Endodermal cell (in vitro differentiated cells): ENCODE measurements around the gene NDUFAF5. TPM values are rescaled to one million over a fixed set of nuclear protein-coding genes. Genes with fewer than 3 reads are reported as not detected.

Experiments
- DNase-seq: peaks from one replicate; pipeline ENCODE4 v3.0.0-alpha.2; 2017
- H3K27ac ChIP-seq: 2 replicates; pipeline ENCODE4 v1.5.1; 2013; ENCODE audit warnings: mild to moderate bottlenecking, low read depth, low read length, moderate library complexity
- H3K27me3 ChIP-seq: 2 replicates; pipeline ENCODE4 v1.6.1; 2013; ENCODE audit warnings: mild to moderate bottlenecking, low read length, moderate library complexity; ENCODE audit not compliant: insufficient read depth, control insufficient read depth, poor library complexity, severe bottlenecking
- H3K36me3 ChIP-seq: 2 replicates; pipeline ENCODE4 v1.7.0; 2013; ENCODE audit warnings: mild to moderate bottlenecking, low read length, moderate library complexity; ENCODE audit not compliant: control insufficient read depth, insufficient read depth
- H3K4me1 ChIP-seq: one replicate; pipeline ENCODE4 v1.7.0; 2013; ENCODE audit warnings: low read length; ENCODE audit not compliant: control insufficient read depth, insufficient read depth
- H3K4me3 ChIP-seq: 2 replicates; pipeline ENCODE4 v1.5.1; 2013; ENCODE audit warnings: mild to moderate bottlenecking, low read length, moderate library complexity
- H3K9ac ChIP-seq: 2 replicates; pipeline ENCODE4 v1.6.1; 2013; ENCODE audit warnings: mild to moderate bottlenecking, low read length, moderate library complexity; ENCODE audit not compliant: poor library complexity, severe bottlenecking; ENCODE audit errors: extremely low read depth
- H3K9me3 ChIP-seq: 2 replicates; pipeline ENCODE4 v1.6.1; 2013; ENCODE audit warnings: mild to moderate bottlenecking, low read length, moderate library complexity; ENCODE audit not compliant: control insufficient read depth
- H3K27ac Mint-ChIP-seq: 2 replicates; pipeline ENCODE4 v1.8.0; 2020; ENCODE audit warnings: mixed read lengths
- H3K27me3 Mint-ChIP-seq: 2 replicates; pipeline ENCODE4 v1.8.0; 2021; ENCODE audit warnings: mild to moderate bottlenecking, mixed read lengths; ENCODE audit not compliant: insufficient read depth
- H3K36me3 Mint-ChIP-seq: 2 replicates; pipeline ENCODE4 v1.8.0; 2020; ENCODE audit warnings: low read depth, mixed read lengths
- H3K4me1 Mint-ChIP-seq: 2 replicates; pipeline ENCODE4 v1.8.0; 2020; ENCODE audit warnings: mixed read lengths
- H3K4me3 Mint-ChIP-seq: 2 replicates; pipeline ENCODE4 v1.8.0; 2020; ENCODE audit warnings: mild to moderate bottlenecking, moderate library complexity, mixed read lengths
- H3K9me3 Mint-ChIP-seq: 2 replicates; pipeline ENCODE4 v1.8.0; 2020; ENCODE audit warnings: mild to moderate bottlenecking, mixed read lengths
- WGBS, 2 experiments: methylation state at CpG; one replicate each; pipeline versions ENCODE4 v1.1.5 to v1.1.7; 2013; ENCODE audit warnings: missing lambda C conversion rate in 2 of 2, mixed read lengths in 1 of 2; ENCODE audit not compliant: insufficient coverage in 1 of 2, insufficient read length in 1 of 2; 5-methylcytosine and 5-hydroxymethylcytosine counted together
- total RNA-seq, 2 donors: library from RNA; stranded (reverse); fragmentation: NEBNext Ultra II Directional in 1 of 2; extraction: Animal tissue kit (Norgen Biotek cat#: 25700) in 1 of 2; gene quantifications; 2 replicates in 1 of 2; 3 replicates in 1 of 2; pipeline ENCODE4 v1.2.1, GENCODE V29; 2021
- TF ChIP-seq, protein P1 (sequence below): fragments of 200-600 bp; sonication (generic); conservative IDR thresholded peaks from 2 replicates; pipeline ENCODE4 v1.5.0; 2021; ENCODE audit warnings: antibody characterized with exemption, mild to moderate bottlenecking

NDUFAF5 gene
- total RNA-seq, 2 donors from 2014 or later = 32.9 to 33.5 TPM

- Histone ChIP-seq H3K9ac (no peak overlapping the region), H3K4me3 (no peak overlapping the region), H3K9me3 (no peaks in the 10 kb centered on the region), H3K27ac (no peak overlapping the region), H3K27me3 (peaks cover 100% of the 10 kb centered on the region), H3K36me3 (no peaks in the 10 kb centered on the region), H3K4me1 (no peaks in the 10 kb centered on the region)
- TF ChIP-seq, protein P1, sequence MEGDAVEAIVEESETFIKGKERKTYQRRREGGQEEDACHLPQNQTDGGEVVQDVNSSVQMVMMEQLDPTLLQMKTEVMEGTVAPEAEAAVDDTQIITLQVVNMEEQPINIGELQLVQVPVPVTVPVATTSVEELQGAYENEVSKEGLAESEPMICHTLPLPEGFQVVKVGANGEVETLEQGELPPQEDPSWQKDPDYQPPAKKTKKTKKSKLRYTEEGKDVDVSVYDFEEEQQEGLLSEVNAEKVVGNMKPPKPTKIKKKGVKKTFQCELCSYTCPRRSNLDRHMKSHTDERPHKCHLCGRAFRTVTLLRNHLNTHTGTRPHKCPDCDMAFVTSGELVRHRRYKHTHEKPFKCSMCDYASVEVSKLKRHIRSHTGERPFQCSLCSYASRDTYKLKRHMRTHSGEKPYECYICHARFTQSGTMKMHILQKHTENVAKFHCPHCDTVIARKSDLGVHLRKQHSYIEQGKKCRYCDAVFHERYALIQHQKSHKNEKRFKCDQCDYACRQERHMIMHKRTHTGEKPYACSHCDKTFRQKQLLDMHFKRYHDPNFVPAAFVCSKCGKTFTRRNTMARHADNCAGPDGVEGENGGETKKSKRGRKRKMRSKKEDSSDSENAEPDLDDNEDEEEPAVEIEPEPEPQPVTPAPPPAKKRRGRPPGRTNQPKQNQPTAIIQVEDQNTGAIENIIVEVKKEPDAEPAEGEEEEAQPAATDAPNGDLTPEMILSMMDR = no peak
- Mint-ChIP-seq H3K4me1 (peaks cover 8% of the 10 kb centered on the region), H3K9me3 (no peaks in the 10 kb centered on the region), H3K27ac (no peak overlapping the region), H3K36me3 (no peaks in the 10 kb centered on the region), H3K4me3 (no peak overlapping the region), H3K27me3 (peaks cover 98% of the 10 kb centered on the region)
- 77 to 80% methylated on average over 3 to 4 of the region's 4 CpGs for WGBS, 2 experiments
- no peak for DNase-seq
Measured at GRCh38 chr20:13839421-13840092, 54.7 kb downstream of the NDUFAF5 start.

DNA sequence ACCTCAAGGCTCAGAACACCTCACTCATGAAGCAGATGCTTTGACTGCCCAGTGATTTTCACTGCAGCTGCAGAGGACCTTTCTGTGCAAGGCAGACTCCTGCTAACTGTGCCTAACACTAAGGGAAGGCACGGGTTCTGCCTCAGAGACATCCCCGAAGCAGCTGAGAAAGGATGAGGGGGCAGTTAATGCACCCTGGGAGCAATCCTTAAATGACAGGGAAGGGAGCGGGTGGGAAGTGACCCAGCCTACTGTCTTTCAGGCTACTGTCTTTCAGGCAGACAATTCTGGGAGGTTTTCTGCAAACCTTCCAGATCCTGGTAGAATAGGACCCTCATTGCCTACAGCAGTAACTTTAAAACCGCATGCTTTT, 55.3 kb downstream of the NDUFAF5 start:
- WGBS, 2 experiments = 91 to 94% methylated on average over 3 to 4 of the region's 4 CpGs
- no peak overlapping the region for H3K4me3 ChIP-seq
- H3K27ac ChIP-seq = no peak overlapping the region
- no peak for DNase-seq
- no peaks in the 10 kb centered on the region for H3K9me3 ChIP-seq
- no peaks in the 10 kb centered on the region for H3K36me3 Mint-ChIP-seq
- no peaks in the 10 kb centered on the region for H3K9me3 Mint-ChIP-seq
- no peaks in the 10 kb centered on the region for H3K4me1 ChIP-seq
- H3K4me1 Mint-ChIP-seq = peaks cover 8% of the 10 kb centered on the region
- TF ChIP-seq, protein P1 = no peak
- no peak overlapping the region for H3K9ac ChIP-seq
- H3K36me3 ChIP-seq = no peaks in the 10 kb centered on the region
- no peak overlapping the region for H3K27ac Mint-ChIP-seq
- H3K27me3 ChIP-seq = peaks cover 100% of the 10 kb centered on the region
- no peak overlapping the region for H3K4me3 Mint-ChIP-seq
- peaks cover 100% of the 10 kb centered on the region for H3K27me3 Mint-ChIP-seq

- Histone ChIP-seq H3K9me3 (no peaks in the 10 kb centered on the region), H3K27me3 (peaks cover 100% of the 10 kb centered on the region), H3K36me3 (no peaks in the 10 kb centered on the region), H3K27ac (no peak overlapping the region), H3K4me1 (no peaks in the 10 kb centered on the region), H3K4me3 (no peak overlapping the region), H3K9ac (no peak overlapping the region)
- no peaks in the 10 kb centered on the region for H3K36me3 Mint-ChIP-seq
- 92 to 93% methylated on average over 2 to 3 of the region's 3 CpGs for WGBS, 2 experiments
- peaks cover 99% of the 10 kb centered on the region for H3K27me3 Mint-ChIP-seq
- no peak for DNase-seq
- no peaks in the 10 kb centered on the region for H3K9me3 Mint-ChIP-seq
- H3K27ac Mint-ChIP-seq = no peak overlapping the region
- TF ChIP-seq, protein P1 = no peak
- H3K4me1 Mint-ChIP-seq = peaks cover 8% of the 10 kb centered on the region
- H3K4me3 Mint-ChIP-seq = no peak overlapping the region
Measured at GRCh38 chr20:13841206-13841605, 56.4 kb downstream of the NDUFAF5 start.
